Mucosa of gallbladder (tissue), 1 donor: Measurements from ENCODE around the gene PLK5. TPM values are rescaled to one million over a fixed set of nuclear protein-coding genes. Genes with fewer than 3 reads are reported as not detected.

Experiments used
- DNase-seq: peaks from one replicate; pipeline ENCODE4 v3.0.0-alpha.2; 2020; ENCODE audit warnings: low spot score
- total RNA-seq: library from RNA; stranded (reverse); gene quantifications from one replicate; pipeline ENCODE4 v1.2.1, GENCODE V29; 2021
- donor health status: DM: no; HTN: no; CAD: no.

Gene PLK5
- total RNA-seq, 1 donor from 2014 or later: 0.89 TPM

DNA sequence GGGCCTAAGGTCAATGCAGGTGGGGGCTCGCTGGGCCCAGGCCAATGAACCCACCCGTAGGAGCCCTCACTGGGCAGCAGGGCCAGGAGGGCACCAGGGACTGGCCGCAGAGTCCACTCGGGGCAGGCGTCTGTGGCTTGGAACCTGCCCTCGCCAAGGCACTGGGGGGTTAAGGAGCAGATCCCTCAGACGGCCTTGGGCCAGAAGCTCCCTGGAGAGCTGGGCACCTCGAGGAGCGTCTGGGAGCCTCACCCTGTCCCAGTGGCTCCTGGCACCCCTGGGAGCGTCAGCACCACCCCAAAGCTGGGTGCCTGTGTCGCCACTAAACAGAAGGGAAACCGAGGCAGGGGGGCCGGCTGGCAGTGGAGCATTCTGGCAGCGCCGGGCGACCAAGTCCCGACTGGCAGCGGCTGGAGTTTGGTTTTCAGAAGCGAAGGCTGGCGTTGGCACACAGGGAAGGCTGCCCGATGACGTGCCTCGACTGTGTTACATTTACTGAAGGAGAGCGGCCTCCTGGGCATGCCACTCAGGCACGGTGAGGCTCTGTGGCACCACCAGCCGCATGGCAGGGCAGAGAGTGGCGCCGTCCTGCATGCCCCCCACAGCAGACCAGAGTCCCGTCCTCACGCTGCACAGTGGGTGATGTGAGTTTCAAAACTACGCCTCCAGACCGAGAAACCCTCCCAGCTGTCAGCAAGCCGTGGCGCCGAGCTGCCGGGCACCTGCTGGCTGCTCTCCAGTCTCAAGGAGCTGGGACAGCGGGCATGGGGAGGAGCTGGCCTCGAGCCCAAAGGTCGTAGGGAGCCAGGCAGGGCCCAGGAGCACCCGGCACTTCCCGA, 53.4 kb downstream of the PLK5 start:
- no peak for DNase-seq

- no peak for DNase-seq
Observed at GRCh38 chr19:1577929-1578618, 54.2 kb downstream of the PLK5 start.

DNA sequence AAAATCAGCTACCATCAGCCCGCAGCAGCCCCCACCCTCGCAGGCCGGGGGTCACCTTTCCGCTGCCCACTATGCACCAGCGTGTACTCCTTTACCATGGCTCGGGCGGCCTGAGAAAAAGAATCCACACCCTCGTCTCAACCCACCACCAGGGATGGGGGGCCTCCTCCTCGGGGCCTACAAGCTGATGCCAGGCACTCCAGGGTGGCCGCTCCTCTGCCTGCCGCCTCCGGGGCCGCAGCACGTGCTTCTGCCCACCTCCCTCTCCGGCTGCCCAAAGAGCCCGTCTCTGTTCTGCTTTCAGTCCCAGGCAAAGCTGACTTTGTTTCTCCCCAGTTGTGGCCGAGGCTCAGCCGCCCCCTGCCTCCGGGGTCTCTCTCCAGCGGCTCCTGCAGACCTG, 55.3 kb downstream of the PLK5 start:
- no peak for DNase-seq

- no peak for DNase-seq
Observed at GRCh38 chr19:1580382-1580781, 56.5 kb downstream of the PLK5 start.

DNA sequence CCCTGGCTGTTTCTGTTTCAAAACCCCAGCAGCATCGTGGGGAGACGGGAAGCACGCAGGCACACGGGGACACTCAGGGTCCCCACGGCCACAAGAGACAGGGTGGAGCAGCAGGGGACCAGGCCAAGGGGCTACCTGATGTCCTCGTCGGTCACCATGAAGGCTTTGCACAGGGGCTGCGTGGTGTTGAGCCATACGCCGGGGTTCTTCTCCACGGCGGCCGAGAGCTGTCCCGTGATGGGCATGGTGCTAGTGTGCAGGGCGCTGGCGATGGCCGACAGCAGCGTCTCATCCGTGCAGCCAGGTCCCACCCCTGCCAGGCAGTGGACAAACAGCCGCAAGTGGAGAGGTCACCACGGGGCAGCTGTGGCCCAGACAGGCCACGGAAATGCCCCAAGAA, 57.1 kb downstream of the PLK5 start:
- DNase-seq: no peak

DNA sequence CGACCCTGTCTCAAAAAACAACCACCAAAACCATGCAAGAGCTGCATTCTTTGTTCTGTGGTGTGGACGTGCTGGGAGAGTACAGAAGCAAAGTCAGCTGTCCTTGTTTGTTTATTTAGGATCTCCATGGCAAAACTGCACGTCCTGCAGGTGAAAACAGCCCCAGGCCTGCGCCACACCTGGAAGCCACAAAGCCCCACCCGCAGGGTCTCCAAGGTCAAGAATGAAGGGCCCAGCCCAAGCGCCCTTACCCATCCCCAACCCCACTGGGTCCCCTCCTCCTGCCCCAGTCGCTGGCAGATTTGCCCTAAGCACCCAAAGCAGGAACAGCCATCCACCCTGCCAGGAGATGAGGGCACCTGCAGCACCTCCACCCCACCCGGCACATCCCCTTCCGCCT, 58.3 kb downstream of the PLK5 start:
- DNase-seq: no peak

DNA sequence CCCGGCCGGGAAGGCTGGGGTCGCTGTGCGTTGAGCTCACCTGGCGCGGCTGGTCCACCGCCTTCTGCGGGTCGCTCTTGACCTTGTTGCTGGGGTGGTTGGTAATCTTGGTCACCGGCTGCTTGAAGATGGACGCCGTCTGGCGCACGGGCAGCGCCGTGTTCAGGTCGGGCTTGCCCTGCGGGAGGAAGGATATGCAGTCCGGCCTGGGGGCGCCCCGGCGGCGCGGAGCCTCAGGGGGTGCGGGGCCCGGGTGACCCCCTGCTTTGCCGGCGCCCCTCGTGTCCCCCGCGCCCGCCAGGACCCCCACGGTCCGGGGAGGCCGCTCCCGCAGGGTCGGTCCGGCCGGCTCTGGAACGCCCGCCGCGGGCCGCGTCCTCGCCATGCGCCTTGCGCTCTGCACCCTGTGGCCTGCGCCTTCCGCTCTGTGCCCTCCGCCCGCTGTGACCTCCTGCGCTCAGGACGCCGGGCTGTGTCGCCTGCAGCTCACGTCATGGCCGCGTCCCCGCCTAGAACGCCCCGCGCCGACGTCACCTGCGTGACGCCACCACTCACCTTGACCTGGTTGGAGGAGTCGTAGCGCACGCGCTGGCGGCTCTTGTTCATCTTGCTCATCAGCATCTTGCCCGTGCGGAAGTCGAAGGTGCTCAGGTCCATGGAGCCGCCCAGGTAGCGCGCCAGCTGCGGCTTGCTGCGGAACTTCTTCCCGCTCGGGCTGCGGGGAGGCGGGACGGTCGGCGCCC, 60.8 kb downstream of the PLK5 start:
- DNase-seq: no peak

GRCh38 chr19:1585243-1585580, 61.3 kb downstream of the PLK5 start:
- DNase-seq: no peak

Other genes starting within 250 kb of the PLK5 start
- 57.6 TPM for gene FAM174C, start 248.5 kb upstream of the PLK5 start, total RNA-seq
- gene EFNA2, start 238.2 kb upstream of the PLK5 start, total RNA-seq: 8.4 TPM
- gene NDUFS7, start 140.2 kb upstream of the PLK5 start, total RNA-seq: 121 TPM
- gene GAMT, start 122.5 kb upstream of the PLK5 start, total RNA-seq: 27.9 TPM
- 77.7 TPM for gene DAZAP1, start 116.5 kb upstream of the PLK5 start, total RNA-seq
- gene RPS15, start 85.7 kb upstream of the PLK5 start, total RNA-seq: 877 TPM
- 0.43 TPM for gene APC2, start 74.0 kb upstream of the PLK5 start, total RNA-seq
- gene C19orf25, start 44.9 kb upstream of the PLK5 start, total RNA-seq: 41.6 TPM
- gene PCSK4, start 33.7 kb upstream of the PLK5 start, total RNA-seq: 11.7 TPM
- 80.5 TPM for gene REEP6, start 32.9 kb upstream of the PLK5 start, total RNA-seq
- 4.4 TPM for gene ADAMTSL5, start 11.1 kb upstream of the PLK5 start, total RNA-seq
- gene MEX3D, start 44.2 kb downstream of the PLK5 start, total RNA-seq: 58.6 TPM
- gene MBD3, start 68.8 kb downstream of the PLK5 start, total RNA-seq: 82.8 TPM
- gene UQCR11, start 81.4 kb downstream of the PLK5 start, total RNA-seq: 254 TPM
- 83.0 TPM for gene TCF3, start 128.5 kb downstream of the PLK5 start, total RNA-seq
- gene ONECUT3, start 229.4 kb downstream of the PLK5 start, total RNA-seq: 6.3 TPM